GM21786 (cell line): Measurements from ENCODE around the gene FUT3.
"Not testable (repeated sequence)": the region's sequence is repeated elsewhere in the genome, so short reads cannot be mapped to it uniquely, and the experiment has no call there.

Source experiments
- ATAC-seq: cut with Tn5 transposase; IDR thresholded peaks from one replicate; pipeline ENCODE4 v1.9.1; 2021; ENCODE audit not compliant: unreplicated experiment

FUT3 gene

GRCh38 chr19:5850189-5850588 lies 1.1 kb downstream of the FUT3 start:
- ATAC-seq = no peak

GRCh38 chr19:5848621-5849020 lies 2.6 kb downstream of the FUT3 start:
- ATAC-seq = not testable (repeated sequence)

GRCh38 chr19:5847846-5848245 lies 3.4 kb downstream of the FUT3 start:
- ATAC-seq = not testable (repeated sequence)

GRCh38 chr19:5844456-5845433 lies 6.5 kb downstream of the FUT3 start:
- ATAC-seq = no peak

DNA sequence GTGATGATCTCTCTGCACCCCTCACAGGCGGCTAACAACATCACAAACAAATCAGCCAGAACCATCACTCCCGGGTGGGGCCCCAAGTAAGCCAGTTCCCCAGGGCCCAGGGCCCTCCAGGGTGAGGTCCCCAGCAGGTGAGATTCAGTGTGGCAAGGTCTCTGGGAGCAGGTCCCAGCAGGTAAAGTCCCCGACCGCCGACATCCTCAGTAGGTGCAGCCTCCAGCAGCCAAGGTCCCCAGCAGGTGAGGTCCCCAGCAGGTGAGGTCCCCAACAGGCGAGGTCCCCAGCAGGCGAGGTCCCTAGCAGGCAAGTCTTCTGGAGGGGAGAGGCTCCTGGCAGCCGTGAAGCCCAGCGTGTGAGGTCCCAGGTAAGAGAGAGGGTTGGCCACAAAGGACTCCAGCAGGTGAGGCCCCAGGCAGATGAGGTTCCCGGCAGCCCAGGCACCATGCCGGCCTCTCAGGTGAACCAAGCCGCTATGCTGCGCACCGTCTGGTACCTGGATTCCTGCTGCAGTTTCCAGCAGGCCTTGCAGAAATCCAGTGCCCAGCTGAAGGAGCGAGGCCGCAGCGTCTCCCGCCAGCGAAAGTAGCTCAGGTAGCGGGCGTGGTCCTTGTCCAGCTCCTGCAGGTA lies 7.8 kb downstream of the FUT3 start:
- ATAC-seq = no peak

DNA sequence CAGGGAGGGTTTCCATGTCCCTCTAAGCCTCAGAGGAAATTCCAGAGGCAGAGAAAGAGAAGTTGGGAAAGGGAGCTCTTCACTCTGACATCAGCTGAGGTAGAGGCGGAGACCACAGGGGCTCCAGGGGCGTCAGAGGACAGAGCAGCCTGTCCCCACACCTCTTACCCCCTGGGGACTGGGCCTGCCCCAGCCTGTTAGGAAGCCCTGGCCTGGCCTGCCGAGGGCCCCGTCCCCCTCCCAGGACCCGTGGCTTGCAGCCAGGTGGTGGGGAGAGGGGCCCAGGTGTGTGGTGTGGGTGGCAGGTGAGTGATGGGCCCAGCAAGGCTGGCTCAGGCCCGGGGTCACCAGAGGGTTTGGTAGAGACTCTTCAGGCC lies 9.5 kb downstream of the FUT3 start:
- ATAC-seq = not testable (repeated sequence)

GRCh38 chr19:5839065-5840017 lies 11.9 kb downstream of the FUT3 start, which contains the start of gene FUT6:
Gene FUT6, minus strand, starts transcription at chr19:5839702. Its CDS starts 7,135 bp downstream, at chr19:5832567.
- no peak for ATAC-seq

DNA sequence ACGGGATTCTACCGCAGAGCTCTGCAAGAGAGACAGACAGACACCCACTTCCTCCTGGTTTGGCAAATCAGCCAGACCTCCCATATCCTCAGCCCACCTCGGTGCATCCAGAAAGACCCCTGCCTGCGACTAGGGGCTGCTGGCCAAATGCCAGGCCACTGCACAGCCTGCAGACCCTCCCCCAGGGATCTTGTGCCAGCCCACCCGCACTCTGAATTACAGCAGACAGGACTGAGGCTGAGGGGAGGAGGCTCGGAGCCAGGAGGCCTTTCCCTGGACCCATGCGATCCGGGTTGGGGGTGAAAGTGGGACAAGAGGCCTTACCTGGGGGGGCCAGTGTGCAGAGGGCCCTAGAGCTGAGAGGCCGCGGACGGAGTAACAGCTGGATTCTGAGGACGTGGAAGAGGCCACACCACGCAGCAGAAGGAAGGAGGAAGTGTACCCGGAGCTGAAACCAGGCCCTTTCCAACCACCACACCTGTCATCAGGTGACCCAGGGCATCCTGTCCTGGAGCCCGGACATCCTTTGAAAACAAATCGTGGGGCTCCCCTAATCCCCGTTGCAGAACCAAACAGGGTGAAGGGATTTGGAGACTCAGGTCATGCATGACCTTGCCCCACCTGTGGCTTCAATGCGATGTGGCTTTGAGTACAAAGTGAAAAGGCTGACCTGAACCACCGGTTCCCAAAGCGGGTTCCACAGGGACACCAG lies 12.7 kb downstream of the FUT3 start:
- ATAC-seq = no peak

- ATAC-seq = no peak
These were observed 13.4 kb downstream of the FUT3 start for GRCh38 chr19:5837761-5838352.

GRCh38 chr19:5832527-5833216 lies 18.6 kb downstream of the FUT3 start:
- no peak for ATAC-seq

DNA sequence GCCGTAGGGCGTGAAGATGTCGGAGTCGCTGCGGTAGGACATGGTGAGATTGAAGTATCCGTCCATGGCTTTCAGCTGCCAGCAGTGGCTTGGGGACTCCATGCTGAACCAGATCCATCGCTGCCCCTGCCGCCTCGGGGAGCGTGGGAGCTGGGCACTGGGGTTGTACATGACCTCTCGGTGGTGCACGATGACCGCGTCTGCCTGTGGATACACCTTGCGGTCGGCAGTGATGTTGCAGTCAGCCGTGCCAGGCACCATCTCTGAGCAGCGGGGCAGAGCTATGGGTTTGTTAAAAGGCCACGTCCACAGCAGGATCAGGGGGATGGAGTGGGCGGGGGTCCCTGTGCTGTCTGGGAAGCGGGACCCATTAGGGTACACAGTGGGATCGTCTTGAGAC lies 19.2 kb downstream of the FUT3 start:
- ATAC-seq = no peak

- ATAC-seq = no peak
These were observed 20.1 kb downstream of the FUT3 start for GRCh38 chr19:5831159-5831558.

DNA sequence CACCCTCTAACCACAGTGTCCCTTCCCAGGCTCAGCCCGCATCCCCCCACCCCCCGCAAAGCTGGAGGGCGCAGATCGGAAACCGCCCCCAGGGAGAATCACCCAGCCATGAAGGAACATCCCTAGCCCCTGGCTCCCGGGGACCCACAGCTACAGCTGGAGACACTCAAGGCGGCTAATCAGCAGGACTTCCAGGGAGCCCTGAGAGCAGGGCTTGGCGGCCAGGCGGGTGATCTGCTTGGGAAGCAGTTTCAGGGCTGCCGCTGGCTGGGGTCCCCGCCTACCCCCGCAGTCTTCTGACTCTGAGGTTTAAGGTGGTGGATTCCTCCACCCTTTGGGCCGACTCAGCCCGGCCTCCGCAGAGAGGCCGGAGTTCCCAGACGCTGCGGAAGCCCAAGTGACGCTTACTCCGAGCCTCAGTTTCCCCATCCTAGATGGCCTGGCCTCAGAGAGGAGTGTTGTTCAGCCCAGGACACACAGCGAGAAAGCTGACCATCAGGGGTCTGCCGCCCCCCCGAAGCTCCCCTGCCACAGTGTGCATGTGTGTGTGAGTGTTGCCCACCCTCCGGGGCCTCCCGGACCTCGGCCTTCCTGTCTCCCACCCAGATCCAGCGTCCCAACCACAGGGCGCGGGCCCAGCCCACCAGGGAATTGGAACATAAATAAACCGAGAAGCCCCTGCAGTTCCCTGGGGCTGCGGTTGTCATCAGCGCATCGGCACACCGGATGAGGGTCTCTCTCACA lies 21.5 kb downstream of the FUT3 start:
- no peak for ATAC-seq

GRCh38 chr19:5828661-5829566 lies 22.3 kb downstream of the FUT3 start:
- no peak for ATAC-seq

DNA sequence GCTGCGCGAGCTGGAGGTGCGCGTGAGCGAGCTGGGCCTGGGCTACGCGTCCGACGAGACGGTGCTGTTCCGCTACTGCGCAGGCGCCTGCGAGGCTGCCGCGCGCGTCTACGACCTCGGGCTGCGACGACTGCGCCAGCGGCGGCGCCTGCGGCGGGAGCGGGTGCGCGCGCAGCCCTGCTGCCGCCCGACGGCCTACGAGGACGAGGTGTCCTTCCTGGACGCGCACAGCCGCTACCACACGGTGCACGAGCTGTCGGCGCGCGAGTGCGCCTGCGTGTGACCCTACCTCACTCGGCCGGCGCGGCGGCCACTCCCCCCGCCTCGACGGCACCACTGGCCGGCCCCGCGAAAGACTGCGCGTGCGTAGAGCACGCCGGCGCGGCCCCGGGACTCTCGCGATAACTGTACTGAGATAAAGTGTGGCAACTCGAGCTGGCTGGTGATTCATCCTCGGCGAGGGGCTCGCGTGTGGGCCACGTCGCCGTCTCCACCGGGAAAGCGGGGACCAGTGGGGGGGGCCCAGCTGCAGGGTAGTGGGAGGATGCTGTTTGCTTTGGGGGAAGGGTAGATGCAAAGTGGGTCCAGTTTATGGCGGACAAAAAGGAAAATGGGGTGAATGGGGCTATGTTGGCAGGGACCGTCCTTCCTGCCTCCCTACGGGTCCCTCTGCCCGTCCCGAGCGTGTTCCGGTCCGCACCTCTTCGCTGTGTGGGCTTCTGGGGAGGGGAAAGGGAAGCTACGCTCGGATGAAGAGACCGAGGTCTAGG lies 23.2 kb downstream of the FUT3 start:
- peak; percentile 66 for ATAC-seq

DNA sequence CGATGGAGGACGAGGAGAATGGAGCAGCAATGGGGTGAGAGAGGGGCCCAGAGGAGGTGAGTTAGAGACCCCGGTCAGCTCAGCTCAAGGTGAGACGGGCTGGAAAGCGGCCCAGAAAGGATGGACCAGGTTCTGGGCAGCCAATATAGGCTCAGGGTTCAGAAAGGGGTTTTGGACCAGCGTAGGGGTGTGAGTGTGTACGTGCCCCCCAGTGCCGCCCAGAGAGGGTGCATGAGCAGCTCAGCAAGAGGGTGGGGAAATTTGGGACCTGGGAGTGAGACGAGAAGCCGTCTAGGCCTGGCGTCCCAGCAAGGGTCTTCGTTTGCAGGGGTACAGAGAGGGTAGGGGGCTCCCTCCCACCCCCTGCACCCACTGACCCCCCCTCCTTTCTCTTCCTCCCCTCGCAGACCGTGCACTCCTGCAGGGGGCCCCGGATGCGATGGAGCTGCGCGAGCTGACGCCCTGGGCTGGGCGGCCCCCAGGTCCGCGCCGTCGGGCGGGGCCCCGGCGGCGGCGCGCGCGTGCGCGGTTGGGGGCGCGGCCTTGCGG lies 23.8 kb downstream of the FUT3 start:
- ATAC-seq = no peak
